Heart left ventricle (tissue), 13 donors: ENCODE results near the gene RSU1.

Experiments used
- POLR2A ChIP-seq, 2 donors: fragments of 450-650 bp; IDR thresholded peaks; one replicate each; pipeline ENCODE4 v1.6.1; 2017; ENCODE audit warnings: antibody characterized with exemption in 2 of 2, mild to moderate bottlenecking in 2 of 2, moderate library complexity in 2 of 2
- TF ChIP-seq, protein P1 (sequence below), 12 donors: fragments of 200-600 bp; sonication (generic) in 4 of 12; IDR thresholded peaks; one replicate each; pipeline versions ENCODE4 v1.5.0 to v1.8.0; 2018 to 2022; ENCODE audit warnings: antibody characterized with exemption in 12 of 12, mild to moderate bottlenecking in 5 of 12
- donor health status: ischemic (EF 13 %, LVEDD 7.1; RV severe dilation, severe dysfunction).
- donor health status: DM: no; HTN: yes; CAD: no.
- donor health status: DM: no; HTN: no; CAD: no.
- donor health status: ischemic (EF 25% LVEDD 6.9; RV normal size, moderate dysfunction).
- donor health status: ischemic (EF 25% LVEDD 5.7; RV mildly dilated, moderate dysfunction).
- donor health status: ischemic (EF 35%, LVEDD 5.7; RV mildly dilated, moderate dysfunction).
- donor health status: nonischemic (EF 11% LVEDD 7.7; RV severe dilation, severe dysfunction).
- donor health status: DM: yes; HTN: yes; CAD: no.
- donor health status: PGD.
- donor health status: ischemic (EF 29% LVEDD 5.4; RV normal size, mild dysfunction).
- donor health status: nonischemic (EF 23%, LVEDD 6.1; RV moderate dilation, normal function).

- TF ChIP-seq, protein P1, sequence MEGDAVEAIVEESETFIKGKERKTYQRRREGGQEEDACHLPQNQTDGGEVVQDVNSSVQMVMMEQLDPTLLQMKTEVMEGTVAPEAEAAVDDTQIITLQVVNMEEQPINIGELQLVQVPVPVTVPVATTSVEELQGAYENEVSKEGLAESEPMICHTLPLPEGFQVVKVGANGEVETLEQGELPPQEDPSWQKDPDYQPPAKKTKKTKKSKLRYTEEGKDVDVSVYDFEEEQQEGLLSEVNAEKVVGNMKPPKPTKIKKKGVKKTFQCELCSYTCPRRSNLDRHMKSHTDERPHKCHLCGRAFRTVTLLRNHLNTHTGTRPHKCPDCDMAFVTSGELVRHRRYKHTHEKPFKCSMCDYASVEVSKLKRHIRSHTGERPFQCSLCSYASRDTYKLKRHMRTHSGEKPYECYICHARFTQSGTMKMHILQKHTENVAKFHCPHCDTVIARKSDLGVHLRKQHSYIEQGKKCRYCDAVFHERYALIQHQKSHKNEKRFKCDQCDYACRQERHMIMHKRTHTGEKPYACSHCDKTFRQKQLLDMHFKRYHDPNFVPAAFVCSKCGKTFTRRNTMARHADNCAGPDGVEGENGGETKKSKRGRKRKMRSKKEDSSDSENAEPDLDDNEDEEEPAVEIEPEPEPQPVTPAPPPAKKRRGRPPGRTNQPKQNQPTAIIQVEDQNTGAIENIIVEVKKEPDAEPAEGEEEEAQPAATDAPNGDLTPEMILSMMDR (IDR thresholded peaks at IDR 0.05), result peak; percentile 70 to 85 (median 81)
- TF ChIP-seq POLR2A (IDR thresholded peaks at IDR 0.05), result no peak
Measured at GRCh38 chr10:16777473-16778370, 39.5 kb downstream of the RSU1 start.
